ENCODE results near the gene ART5. TPM values are rescaled to one million over a fixed set of nuclear protein-coding genes. Genes with fewer than 3 reads are reported as not detected.

ART5 gene
- polyA plus RNA-seq, 1 experiment, result 0.22 TPM

Small RNAs within 50 kb of the gene (small RNA-seq; reads per million reads assigned to genes)
- gene RF00019 (ENCODE audit: insufficient read length, low read depth), result not detected

Other genes starting within 250 kb of the ART5 start
- not detected in 2 replicates for gene ART1, start 3.1 kb upstream of the ART5 start, polyA plus RNA-seq (2011; rRNA removed)
- gene CHRNA10, start 29.4 kb upstream of the ART5 start, polyA plus RNA-seq (2011; rRNA removed), result 0.25 and 0.41 TPM in 2 replicates
- gene NUP98, start 155.6 kb upstream of the ART5 start, polyA plus RNA-seq (2011; rRNA removed), result 90.7 and 101 TPM in 2 replicates
- gene PGAP2, start 166.6 kb upstream of the ART5 start, polyA plus RNA-seq (2011; rRNA removed), result 20.8 and 26.3 TPM in 2 replicates
- 40.3 and 64.6 TPM in 2 replicates for gene RHOG, start 199.0 kb upstream of the ART5 start, polyA plus RNA-seq (2011; rRNA removed)
- 19.7 and 23.4 TPM in 2 replicates for gene STIM1, start 213.7 kb upstream of the ART5 start, polyA plus RNA-seq (2011; rRNA removed)

Data from AG04450 (cell line).